Inflammatory macrophage (primary cell): Measurements from ENCODE around the gene SCUBE1.

ENCODE experiments used
- DNase-seq, 2 donors: peaks; one replicate each; pipeline ENCODE4 v3.0.0-alpha.2; 2020 to 2022

The SCUBE1 gene

DNA sequence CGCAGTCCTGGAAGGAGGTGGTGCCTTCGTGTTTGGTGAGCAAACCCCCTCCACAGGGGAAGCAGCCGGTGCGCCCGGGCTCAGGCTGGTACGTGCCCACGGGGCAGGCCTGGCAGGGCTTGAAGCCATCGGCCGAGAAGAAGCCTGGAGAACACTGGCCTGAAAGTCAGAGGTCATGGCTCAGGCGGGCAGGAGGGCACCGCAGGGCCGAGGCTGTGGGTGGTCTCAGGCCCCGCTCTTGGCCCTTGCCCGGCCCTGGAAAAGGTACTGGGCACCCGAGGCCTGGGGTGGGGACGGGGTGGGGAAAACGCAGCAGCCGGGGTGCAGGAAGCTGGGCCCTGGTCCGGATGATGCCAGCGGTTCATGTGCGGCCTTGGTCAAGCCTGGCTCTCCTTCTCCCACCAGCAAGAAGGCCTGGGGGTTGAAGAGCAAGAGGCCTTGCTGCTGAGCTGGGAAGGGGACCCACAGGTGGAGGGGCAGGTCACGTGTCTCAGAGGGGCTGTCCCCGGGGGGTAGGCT lies 130.7 kb downstream of the SCUBE1 start:
- DNase-seq: no peak

DNA sequence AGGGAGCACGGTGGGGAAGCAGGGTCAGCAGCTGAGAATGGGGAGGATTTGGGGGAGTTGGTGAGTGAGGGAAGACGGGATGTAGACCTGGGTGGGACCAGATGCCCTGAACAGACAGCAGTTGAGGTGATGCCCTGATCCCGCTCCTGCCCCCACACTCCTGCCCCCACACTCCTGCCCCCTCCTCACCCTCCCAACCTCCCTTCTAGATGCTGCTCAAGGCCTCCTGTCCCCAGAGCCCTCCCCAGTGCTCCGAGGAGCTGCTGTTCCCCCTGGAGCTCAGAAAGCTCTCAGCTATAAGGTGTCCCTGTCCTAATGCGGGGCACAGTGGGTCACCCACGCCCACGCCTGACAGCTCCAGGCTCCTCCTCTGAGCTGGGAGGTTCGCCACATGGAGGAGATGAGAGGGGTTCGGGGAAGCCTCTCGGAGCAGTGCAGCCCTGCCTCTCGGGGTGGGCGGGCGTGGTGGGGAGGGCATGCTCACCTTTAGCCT lies 131.2 kb downstream of the SCUBE1 start:
- no peak for DNase-seq

DNA sequence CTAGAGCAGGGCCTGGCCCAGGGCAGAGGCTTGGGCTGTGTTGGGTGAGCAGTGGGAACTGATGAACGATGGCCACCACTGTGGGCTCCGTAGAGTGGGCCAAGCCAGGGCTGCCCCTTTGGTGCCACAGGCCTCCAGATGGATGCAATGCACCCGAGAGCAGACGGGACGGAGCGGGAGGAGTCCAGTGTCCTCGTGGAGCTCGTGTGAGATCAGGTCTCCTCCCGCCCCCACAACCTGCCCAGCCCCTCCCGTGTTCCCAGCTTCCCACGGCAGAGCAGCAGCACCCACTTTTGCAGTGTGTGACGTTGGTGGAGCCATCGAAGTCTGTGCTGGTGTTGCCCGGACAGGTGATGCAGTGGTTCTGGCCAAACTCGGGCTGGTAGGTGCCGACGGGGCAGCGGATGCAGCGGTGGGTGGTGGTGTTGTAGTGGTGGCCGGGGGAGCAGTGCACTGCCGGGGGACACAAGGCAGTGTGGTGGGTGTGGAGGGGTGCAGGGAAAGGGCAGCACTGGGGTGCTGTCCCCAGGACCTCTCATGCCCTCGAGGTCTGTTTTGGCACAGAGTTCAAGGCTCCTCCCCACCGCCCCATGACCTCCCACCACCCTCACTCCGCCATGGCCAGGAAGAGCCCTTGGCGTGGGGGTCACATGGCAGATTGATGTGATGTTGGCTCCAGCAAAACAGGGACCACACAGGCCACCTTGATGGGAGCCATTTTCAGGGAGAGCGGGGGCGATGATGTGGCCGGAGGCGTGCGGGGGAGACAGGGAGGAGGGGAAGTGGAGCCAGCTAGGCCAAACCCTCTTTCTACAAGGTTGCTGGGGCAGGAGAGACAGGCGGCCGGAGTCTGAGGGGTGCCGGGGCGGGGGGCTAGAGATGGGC lies 132.3 kb downstream of the SCUBE1 start:
- no peak for DNase-seq

DNA sequence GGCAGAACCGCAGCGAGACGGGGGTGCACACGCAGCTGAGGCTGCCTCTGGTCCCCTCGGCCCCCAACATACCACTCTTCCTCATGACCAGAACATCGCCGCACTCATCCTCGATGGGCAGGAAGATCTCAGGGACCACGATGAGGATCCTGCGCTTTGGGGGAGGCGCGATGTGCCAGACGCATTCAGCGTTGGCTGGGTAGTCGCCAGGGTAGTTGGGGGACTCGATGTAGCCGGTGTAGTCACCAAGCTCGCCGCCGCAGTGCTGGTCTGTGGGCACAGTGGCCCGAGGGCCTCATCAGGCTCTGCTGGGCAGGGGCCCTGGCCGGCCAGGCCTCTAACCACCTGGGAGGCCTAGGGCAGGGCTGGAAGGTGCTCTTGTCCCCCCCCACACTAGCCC lies 133.2 kb downstream of the SCUBE1 start:
- DNase-seq: no peak

DNA sequence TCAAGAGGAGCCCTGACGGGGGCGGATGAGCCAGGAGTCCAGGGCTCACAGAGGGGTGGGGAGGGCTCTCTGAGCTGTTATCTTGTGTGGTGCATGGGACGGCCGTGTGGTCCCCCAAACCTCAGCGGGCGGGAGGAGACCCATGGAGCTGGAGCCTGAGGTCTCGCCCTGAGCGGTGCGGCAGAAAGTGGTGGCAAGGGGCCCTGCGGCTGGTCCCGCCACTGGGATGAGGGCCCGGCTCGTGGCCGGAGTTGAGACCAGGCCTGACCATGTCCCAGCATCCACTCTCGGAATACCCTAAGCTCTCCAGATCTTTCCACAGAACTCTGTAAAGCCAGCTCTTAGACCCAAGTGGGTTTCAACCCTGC lies 133.7 kb downstream of the SCUBE1 start:
- no peak for DNase-seq

DNA sequence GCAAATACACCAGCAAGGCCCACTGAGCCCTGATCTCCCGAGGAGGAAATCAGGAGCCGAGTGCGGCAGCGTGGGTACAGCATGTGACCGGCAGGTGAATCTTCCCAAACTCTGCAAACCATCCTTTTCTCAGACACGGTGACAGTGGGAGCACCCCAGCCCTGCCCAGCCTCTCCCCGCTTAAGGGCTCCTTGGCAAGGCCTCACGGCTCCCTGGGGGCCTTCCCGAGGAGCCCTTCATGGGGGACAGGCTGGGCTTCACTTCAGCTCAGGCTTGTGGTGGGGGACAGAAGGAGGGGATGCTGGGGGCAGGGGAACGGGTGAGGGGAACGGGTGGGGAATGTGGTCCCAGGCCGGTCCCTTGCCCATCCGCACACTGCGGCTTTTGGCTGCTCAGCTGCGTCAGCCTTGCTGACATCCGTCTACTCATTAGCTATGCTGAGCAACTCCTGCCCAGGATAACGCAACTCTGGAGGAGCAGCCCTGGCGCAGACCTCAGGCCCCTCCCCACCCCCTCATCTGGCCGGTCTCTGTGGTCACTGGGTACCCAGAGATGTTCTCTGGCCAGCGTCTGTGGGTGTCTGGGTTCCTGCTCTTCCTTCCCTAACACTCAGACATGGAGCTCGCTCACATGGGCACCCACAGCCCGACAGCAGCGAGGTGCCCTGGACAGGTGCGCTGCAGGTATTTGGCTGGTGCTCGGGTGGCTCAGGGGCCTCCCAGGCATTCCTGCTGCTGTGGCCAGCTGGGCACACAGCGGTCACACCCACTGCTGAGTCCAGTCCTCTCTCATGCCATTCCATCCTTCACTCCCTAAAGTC lies 134.3 kb downstream of the SCUBE1 start:
- no peak for DNase-seq

DNA sequence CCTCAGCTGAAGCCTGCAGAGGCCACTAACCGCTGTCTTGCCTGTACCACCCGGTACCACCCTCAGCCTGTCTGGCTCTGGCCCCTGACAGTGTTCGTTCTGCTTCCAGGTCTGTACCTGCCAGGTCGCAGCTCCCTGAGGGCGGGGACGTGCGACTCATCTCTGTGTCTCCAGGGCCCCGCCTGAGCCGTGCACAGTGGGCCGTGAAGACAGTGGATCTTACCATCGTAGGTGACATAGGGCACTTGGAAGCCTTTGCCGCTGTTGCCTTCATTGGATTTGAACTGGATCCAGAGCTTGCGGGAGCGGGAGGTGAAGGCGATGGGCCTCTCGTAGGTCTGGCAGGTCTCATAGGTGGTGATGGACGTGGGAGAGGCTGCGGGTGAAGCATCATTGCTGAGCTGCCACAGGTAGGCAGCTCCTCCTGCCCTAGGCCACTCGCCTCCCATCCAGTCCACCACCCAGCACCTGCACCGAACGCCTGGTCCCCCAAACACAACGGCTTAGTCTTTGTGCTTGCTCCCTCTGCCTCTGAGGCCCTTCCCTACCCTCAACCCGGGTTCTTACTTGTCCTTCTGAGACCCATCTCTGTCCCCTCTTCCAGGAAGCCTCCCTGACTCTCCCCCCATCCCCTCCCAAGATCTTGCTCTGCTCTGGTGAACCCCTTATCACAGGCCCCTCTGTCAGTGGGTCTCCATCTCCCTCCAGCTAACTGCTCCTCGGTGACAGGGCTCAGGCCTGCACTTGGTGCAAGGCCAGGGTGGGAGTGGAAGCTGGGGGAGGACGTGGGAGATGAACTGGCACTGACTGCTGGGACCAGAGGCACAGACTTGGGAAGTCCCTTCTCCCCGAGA lies 135.1 kb downstream of the SCUBE1 start:
- no peak for DNase-seq

DNA sequence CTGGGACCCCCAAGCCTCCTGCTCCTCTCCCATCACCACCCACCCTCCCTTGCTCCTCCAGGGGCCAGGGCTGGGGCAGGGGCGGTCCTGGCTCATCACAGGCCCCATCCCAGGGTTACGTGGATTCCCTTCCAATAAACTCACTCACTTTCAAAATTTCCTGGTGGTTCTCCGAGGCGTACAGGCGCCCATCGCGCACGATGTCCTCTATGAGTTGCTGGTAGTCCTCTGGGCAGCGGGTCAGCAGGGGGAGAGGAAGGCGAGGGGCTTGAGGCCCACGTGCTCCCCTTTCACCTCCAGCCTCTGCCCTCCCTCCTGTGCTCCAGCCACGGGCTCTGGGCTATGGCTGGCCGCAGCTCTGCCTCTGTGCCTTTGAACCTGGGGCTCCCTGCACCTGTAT lies 135.8 kb downstream of the SCUBE1 start:
- no peak for DNase-seq

DNA sequence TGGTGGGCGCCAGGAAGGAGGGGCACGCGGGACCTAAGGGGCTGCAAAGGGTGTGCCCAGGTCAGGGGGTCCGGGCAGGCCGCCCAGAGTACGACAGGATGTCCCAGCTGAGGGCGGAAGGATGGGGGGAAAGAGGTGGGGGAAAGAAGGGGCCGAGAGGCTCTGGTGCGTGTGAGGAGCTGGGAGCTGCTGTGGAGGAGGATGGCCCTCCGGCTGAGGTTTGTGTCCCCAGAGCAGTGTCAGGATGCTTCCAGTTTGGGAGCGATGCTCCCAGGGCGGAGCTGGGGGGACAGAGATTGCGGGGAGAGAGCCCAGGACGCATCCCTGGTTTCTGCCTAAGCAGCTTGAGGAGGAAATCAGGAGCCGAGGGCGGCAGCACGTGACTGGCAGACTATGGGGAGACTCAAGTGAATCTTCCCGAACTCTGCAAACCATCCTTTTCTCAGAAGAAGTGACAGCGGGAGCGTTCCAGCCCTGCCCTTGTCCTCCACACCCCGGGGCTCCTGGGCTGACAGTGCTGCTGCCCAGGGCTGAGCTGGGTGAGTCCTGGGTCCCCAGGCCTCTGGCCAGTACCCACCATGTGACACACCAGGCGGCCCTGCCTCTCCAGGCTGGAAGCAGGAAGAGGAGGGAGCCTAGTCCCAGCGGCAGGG lies 136.5 kb downstream of the SCUBE1 start:
- DNase-seq: peak in 1 of 2 donors; percentile 6

DNA sequence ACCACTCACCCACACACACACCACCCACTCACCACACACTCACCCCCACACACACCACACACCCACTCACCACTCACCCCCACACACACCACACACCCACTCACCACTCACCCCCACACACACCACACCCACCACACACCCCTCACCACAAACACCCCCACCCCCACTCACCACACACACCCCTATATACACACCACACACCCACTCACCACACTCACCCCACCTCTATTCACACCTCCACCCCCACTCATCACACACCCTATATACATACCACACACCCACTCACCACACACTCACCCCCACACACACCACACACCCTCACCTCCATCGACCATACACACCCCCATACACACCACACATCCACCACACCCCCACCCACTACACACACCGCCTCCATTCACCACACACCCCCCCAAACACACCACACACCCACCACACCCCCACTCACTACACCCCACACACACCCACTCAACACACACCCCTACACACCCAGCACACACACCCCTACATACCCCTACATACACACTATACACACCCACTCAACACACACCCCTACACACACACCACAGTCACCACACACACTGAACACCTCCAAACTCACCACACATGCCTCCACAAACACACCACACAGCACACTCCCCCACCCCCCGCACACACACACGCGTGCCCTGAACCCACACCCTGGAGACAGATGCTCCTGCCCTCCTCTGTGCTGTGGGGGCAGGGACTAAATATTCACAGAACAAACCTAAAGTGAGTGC lies 137.2 kb downstream of the SCUBE1 start:
- DNase-seq: no peak

DNA sequence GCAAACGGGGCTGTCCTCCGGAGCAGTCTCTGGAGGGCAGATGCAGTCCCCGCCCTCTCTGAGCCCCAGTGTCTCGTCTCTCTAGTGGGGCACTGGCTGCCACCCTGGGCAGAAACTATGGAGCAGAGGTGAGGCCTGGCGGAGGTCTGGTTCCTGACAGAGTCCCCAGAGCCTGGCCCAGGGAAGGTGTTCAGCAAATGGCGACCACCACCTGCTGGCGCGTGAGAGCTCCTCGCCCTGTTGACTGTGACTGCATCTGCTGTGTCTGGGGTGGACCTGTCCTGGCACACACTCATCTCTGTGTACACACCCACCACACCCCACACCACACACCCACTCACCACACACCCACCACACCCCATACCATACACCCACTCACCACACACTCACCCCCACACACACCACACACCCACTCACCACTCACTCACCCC lies 137.9 kb downstream of the SCUBE1 start:
- no peak for DNase-seq

DNA sequence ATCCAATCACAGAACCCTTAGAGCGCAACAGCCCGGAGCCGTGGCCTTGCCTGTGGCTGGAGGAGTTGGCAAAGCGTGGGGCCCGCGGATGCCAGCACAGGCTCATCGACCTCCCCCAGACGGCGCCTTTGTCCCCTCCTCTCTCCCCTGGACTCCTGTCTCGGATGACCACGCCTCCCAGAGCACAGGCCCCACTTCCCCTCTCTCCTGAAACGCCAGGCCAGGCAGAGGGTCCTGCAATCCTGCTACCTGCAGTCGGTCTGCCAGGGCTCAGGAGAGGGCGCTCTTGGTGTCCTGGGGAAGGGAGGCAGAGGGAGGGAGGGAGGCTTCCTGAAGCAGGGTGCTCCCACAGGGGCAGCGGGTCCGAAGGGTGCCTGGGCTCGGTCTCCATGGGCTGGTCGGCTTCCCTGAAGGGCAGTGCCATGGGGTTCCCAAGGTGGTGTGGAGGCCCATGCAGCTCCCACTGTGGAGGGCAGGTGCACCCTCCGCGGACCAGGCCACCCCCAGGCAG lies 139.6 kb downstream of the SCUBE1 start:
- DNase-seq: no peak

DNA sequence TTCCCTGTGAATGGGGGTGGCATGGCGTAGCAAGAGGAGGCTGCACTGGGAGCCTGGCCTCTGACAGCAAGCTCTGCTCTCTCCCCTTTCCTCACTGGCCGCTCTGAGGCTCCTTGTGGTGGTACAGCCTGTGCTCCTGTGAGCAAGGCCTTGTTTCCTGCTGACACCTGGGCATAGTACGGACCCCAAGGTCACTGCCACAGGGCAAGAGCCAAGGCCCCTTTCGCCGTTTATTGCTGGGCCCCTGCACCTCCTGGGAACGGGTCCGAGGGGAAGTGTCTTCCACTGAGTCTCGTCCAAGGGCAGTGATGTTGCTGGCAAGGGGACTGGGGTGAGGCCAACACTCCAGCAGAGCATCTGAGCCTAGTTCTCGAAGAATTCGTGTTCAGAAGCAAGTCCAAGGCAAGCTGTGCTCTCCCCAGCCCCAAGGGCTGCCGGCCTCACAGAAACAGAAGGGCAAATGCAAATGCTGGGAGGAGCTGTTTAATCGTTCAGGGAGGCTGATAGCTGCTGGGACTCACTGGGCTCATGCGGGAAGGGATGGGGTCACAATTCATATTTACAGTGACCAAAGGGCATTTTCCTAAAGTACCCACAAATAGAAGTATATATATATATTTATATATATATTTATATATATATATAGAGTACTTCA lies 140.3 kb downstream of the SCUBE1 start:
- DNase-seq: no peak

DNA sequence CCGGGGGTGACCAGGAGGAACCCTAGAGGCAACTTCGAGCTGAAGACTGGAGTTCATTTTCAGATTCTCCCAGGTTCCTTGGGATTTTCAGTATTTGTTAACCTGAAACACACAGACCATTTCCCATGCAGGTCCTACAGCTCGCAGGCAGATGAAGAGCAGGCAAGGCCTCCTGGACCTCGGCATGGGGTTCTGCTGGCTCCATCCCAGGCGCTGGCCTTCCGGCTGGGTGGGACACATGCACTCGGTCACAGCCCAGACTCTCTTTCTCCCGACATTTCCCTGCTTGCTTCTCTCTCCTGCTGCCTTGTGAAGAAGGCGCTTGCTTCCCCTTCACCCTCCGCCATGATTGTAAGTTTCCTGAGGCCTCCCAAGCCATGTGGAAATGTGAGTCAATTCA lies 140.8 kb downstream of the SCUBE1 start:
- no peak for DNase-seq

DNA sequence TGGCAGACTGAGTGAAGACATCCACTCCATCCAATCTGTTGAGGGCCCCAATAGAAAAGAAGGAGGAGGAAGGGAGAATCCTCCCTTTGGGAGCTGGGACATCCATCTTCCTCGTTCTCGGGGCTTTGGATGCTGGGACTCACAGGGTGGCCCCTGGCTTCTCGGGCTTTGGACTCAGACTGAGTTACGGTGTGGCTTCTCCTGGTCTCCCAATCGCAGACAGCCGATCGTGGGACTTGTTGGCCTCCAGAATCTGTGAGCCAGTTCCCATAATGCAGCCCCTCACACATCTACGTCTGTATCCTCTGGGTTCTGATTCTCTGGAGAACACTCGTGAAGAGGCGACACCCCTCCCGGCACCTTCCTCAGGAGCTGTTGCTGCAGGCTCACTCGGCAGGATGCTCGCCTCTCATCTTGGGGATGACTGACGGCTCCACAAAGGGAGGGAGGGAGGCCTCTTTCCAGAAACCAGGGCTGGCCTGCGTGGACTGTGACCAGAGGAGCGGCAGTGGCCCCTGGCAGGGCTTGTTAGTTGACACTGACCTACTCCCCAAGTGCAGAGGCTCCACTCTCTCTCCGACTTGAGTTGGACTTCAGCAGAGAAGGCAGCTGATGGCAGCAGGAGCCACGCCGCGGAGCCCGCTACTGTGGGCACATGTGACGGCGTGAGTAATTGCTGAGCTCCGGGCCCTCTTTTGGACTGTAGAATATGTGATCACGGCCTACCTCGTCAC lies 141.5 kb downstream of the SCUBE1 start:
- DNase-seq: no peak

DNA sequence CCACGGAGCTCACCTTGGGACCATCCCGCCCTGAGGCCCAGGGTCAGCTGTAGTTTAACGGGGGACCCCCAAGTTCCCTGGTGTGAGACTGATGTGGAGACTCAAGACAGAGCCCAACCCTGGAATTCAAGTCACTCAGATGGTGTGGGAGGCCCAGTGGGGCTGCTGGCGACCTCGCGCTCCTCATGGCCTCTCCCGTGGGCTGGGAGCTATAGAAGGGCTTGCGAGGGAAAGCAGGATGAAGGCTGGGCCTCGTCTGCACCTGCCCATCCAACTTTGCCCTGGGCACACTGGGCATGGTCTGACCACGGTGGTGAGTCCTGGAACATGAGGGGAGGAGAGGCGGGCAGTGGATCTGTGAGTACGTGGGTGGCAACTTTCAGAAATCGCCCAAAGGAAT lies 142.6 kb downstream of the SCUBE1 start:
- no peak for DNase-seq

DNA sequence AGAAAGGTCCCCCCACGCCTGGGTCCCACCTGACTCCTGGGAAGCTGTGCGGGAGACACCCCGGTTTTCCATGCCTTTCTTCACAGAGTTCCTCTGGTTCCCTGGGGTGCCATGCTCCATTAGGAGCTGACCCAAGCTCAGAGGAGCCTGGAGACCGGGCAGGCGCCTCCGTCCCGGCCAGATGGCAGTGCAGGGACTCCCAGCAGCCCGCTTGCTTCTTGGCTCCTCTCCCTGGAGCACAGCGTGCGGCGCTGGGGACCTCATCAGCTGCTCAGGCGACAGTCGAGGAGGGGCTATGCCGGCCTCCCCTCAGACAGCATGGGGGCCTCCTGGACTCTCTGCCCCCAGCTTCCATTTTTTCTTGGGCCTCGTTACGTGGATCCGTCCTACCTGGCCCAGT lies 143.1 kb downstream of the SCUBE1 start:
- no peak for DNase-seq

DNA sequence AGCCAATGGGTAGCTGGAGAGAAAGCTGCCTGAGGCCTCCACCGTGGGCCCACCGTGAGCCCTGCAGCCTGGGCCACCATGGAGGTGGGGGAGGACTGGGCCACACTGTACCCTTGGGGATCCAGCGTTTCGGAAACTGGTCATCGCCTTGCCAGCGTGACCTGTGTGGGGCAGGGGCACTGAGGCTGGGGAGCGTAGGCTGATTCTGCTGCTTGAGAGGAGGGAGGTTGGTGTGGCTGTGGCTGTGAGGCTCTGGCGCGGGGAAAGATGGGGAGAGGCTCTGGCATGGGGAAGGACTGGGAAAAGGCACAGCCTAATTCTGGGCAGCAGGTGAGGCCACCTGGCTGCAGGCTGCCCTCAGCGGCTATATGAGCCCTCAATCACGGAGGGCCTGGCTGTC lies 143.6 kb downstream of the SCUBE1 start:
- DNase-seq: no peak

DNA sequence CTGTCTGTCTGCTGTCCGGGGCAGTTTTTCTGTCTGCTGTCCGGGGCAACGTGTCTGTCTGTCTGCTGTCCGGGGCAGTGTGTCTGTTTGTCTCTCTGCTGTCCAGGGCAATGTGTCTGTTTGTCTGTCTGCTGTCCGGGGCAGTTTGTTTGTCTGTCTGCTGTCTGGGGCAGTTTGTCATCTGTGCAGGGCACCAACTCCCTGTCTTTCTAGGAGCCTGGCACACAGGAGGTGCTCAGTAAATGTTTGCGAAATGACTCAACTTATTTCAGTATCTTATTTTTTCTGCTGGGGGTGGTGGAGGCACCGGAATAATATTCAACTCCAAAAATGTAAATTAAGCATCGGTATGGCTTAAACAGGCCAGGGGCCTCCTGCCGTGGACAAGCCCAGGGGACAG lies 144.2 kb downstream of the SCUBE1 start:
- DNase-seq: no peak

DNA sequence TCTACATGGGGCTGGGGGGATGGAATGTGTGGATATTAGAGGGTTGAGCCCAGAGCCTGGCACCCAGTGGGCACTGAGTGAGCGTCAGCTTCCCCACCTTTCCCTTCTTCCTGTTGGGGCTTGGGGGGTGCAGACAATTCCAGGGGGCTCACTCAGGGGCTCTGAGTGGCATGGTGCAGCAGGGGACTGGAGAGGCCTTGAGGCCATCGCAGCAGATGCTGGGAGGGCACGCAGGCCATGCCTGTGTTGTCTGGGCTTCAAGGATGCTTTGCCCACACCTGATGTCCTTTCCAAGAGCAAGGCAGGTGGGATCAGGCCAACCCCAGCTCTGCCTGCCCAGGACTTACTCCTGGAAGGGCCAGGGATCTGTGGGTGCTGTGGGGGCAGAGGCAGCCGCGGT lies 145.0 kb downstream of the SCUBE1 start:
- no peak for DNase-seq
